Type B pancreatic cell (in vitro differentiated cells): Measurements from ENCODE around the gene SCART1. TPM values are rescaled to one million over a fixed set of nuclear protein-coding genes. Genes with fewer than 3 reads are reported as not detected.
"Not testable (repeated sequence)": the region's sequence is repeated elsewhere in the genome, so short reads cannot be mapped to it uniquely, and the experiment has no call there.

Source experiments
- DNase-seq: peaks from one replicate; pipeline ENCODE4 v3.0.0; 2021; ENCODE audit warnings: mixed read lengths; ENCODE audit not compliant: unreplicated experiment; ENCODE audit errors: extremely low spot score
- H3K27ac Mint-ChIP-seq: 2 replicates; pipeline ENCODE4 v1.8.0; 2021; ENCODE audit warnings: mild to moderate bottlenecking, mixed read lengths
- H3K27me3 Mint-ChIP-seq: 2 replicates; pipeline ENCODE4 v1.8.0; 2021; ENCODE audit warnings: mixed read lengths
- H3K36me3 Mint-ChIP-seq: 2 replicates; pipeline ENCODE4 v1.8.0; 2021; ENCODE audit warnings: mixed read lengths
- H3K4me1 Mint-ChIP-seq: one replicate; pipeline ENCODE4 v1.8.0; 2021; ENCODE audit warnings: mixed read lengths; ENCODE audit not compliant: unreplicated experiment
- H3K4me3 Mint-ChIP-seq: 2 replicates; pipeline ENCODE4 v1.8.0; 2021; ENCODE audit warnings: mild to moderate bottlenecking, mixed read lengths
- H3K9me3 Mint-ChIP-seq: 2 replicates; pipeline ENCODE4 v1.8.0; 2021; ENCODE audit warnings: mixed read lengths
- long read RNA-seq: library from polyadenylated mRNA; unstranded; transcript quantifications from one replicate; pipeline ENCODE4 v2.0.0, GENCODE V29; 2020
- total RNA-seq: library from RNA; stranded (reverse); gene quantifications from 2 replicates; pipeline ENCODE4 v1.2.1, GENCODE V29; 2021; ENCODE audit warnings: low replicate concordance
- TF ChIP-seq, protein P1 (sequence below): fragments of 200-600 bp; sonication (generic); conservative IDR thresholded peaks from 2 replicates; pipeline ENCODE4 v1.5.0; 2021; ENCODE audit warnings: antibody characterized with exemption, mild to moderate bottlenecking

Gene SCART1
- total RNA-seq: 1.2 and 1.4 TPM in 2 replicates
- long read RNA-seq: 0 reads

DNA sequence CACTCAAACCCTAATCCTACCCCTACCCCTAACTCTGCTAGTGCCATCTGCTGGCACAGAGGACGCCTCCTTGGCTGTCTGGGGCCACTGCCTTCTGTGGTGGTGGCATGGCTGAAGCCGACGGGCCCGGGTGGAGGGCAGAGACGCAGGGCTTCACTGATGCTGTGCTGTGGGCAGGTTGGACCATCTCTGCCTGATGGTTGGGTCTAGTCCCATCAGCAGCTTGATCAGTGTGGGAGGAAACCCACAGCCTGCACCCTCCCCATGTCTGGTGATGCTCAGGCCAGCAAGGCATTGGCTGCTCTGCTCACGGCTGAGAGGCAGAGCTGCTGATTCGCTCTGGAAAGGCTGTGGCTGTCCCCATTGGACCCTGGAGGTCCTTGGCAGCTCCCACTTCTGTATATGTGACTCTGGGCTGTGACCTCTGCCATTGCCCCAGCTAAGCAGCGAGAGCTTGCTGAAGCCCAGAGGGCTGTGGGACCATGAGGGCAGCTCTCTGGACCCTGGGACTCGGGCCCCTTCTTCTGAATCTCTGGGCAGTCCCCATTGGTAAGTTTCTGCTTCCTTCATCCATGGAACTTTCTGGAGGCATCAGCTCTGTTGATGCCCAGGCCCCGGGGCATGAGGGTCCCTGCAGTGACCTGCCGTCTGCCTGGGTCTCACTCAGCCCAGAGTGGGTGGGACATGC is at the start of gene SCART1:
Gene SCART1 (plus strand): TSS at position 430 of the 688 bp plus-strand sequence. CDS start 53 bp downstream, at position 483.
- Mint-ChIP-seq H3K27me3 (no peaks in the 10 kb centered on the region), H3K27ac (no peak within 1 kb of the TSS), H3K4me1 (no peaks in the 10 kb centered on the region)

DNA sequence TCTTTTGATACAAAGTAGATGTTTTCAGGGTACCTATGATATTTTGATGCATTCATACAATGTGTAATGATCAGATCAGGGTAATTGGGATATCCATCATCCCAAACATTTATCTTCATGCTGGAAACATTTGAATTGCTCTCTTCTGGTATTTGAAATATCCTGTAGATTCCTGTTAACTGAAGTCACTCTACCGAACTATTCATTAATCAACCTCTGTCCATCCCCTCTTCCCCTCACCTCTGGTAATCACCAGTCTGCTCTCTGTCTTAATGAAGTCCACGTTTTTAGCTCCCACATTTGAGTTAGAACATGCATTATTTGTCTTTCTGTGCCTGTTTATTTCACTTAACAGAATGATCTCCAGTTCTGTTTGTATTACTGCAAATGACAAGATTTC is 48.5 kb upstream of the SCART1 start:
- Mint-ChIP-seq H3K36me3 (peaks cover 67% of the 10 kb centered on the region), H3K4me1 (peaks cover 5% of the 10 kb centered on the region), H3K9me3 (no peaks in the 10 kb centered on the region), H3K27me3 (no peaks in the 10 kb centered on the region), H3K4me3 (no peak overlapping the region), H3K27ac (no peak overlapping the region)
- TF ChIP-seq, protein P1, sequence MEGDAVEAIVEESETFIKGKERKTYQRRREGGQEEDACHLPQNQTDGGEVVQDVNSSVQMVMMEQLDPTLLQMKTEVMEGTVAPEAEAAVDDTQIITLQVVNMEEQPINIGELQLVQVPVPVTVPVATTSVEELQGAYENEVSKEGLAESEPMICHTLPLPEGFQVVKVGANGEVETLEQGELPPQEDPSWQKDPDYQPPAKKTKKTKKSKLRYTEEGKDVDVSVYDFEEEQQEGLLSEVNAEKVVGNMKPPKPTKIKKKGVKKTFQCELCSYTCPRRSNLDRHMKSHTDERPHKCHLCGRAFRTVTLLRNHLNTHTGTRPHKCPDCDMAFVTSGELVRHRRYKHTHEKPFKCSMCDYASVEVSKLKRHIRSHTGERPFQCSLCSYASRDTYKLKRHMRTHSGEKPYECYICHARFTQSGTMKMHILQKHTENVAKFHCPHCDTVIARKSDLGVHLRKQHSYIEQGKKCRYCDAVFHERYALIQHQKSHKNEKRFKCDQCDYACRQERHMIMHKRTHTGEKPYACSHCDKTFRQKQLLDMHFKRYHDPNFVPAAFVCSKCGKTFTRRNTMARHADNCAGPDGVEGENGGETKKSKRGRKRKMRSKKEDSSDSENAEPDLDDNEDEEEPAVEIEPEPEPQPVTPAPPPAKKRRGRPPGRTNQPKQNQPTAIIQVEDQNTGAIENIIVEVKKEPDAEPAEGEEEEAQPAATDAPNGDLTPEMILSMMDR: no peak
- DNase-seq: no peak

More for the DNA sequence above, at the start of gene SCART1:
- H3K9me3 Mint-ChIP-seq: peaks cover 3% of the 10 kb centered on the region
- TF ChIP-seq, protein P1: no peak
- H3K36me3 Mint-ChIP-seq: no peaks in the 10 kb centered on the region
- no peak within 1 kb of the TSS for H3K4me3 Mint-ChIP-seq
- DNase-seq: peak; percentile 60

DNA sequence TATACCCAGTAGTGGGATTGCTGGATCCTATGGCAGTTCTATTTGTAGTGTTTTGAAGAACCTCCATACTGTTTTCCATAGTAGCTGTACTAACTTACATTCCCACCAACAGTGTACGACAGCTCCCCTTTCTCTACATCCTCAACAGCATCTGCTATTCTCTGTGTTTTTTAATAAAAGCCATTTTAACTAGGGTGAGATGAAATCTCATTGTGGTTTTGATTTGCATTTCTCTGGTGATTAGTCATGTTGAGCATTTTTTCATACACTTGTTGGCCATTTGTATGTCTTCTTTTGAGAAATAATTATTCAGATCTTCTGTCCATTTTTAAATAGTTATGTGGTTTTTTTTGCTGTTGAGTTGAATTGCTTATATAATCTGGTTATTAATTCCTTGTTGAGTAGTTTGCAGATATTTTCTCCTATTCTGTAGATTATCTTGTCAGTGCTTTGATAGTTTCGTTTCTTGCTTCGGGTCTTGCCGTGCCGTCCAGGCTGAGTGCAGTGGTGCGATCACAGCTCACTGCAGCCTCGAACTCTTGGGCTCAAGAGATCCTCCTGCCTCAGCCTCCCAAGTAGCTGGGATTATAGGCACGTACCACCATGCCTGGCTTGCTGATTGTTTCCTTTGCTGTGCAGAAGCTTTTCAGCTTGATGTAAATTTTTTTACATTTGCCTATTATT is 47.8 kb upstream of the SCART1 start:
- H3K4me3 Mint-ChIP-seq: no peak overlapping the region
- H3K4me1 Mint-ChIP-seq: peaks cover 5% of the 10 kb centered on the region
- H3K27ac Mint-ChIP-seq: no peak overlapping the region
- no peak for DNase-seq
- no peaks in the 10 kb centered on the region for H3K27me3 Mint-ChIP-seq
- TF ChIP-seq, protein P1: no peak
- H3K36me3 Mint-ChIP-seq: peaks cover 74% of the 10 kb centered on the region
- H3K9me3 Mint-ChIP-seq: no peaks in the 10 kb centered on the region

DNA sequence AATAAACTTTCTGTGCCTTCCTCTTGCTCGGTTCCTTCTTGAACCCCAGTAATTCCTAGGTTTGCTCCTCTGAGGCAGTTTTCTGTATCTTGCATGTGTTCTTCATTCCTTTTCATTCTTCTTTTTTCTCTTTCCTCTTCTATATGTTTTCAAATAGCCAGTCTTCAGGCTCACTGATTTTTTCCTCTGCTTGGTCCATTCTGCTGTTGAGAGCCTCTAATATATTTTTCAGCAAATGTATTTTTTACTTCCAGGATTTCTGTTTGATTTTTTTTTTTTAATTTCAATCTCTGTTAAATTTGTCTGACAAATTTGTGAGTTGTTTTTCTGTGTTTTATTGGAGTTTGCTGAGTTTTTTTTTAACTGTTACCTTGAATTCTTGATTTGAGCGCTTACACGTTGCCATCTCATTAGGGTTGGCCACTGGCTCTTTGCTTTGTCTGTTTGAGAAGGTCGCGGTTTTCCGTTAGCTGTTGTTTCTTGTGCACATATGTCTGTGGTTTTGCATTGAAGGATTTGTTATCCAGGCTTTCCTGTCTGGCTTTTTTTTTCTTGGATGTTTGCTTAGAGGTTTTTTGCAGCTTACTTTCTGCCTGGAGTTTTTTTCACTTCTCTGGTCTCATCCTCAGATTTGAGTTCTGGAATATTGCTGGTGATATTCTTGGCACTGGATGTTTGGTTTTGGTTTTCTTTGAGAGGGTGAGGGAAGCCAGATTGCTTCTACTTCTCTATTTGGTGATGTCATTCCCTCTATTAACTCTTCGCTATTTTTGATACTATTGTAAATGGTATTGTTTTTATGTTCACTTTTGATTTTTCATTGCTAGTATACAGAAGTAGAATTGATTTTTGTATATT is 42.0 kb upstream of the SCART1 start:
- Mint-ChIP-seq H3K4me3 (no peak overlapping the region), H3K4me1 (no peaks in the 10 kb centered on the region), H3K27ac (no peak overlapping the region), H3K9me3 (peaks cover 22% of the 10 kb centered on the region), H3K36me3 (peaks cover 79% of the 10 kb centered on the region), H3K27me3 (no peaks in the 10 kb centered on the region)
- TF ChIP-seq, protein P1: no peak
- DNase-seq: no peak

DNA sequence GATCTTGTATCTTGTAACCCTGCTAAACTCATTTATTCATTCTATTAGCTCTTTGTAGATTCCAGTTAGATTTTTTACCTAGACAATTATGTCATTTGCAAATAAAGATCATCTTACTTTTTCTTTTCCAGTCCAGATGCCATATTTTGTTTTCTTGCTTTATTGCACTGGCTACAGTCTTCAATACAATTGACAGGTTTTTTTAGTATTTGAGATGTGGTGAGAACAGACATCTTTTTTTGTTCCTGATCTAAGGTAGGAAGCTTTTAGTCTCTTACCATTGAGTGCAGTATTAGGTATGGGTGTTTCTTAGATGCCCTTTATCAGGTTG is 41.4 kb upstream of the SCART1 start:
- Mint-ChIP-seq H3K27me3 (no peaks in the 10 kb centered on the region), H3K27ac (no peak overlapping the region), H3K9me3 (peaks cover 22% of the 10 kb centered on the region), H3K36me3 (peaks cover 73% of the 10 kb centered on the region), H3K4me3 (no peak overlapping the region), H3K4me1 (no peaks in the 10 kb centered on the region)
- TF ChIP-seq, protein P1: no peak
- DNase-seq: no peak

DNA sequence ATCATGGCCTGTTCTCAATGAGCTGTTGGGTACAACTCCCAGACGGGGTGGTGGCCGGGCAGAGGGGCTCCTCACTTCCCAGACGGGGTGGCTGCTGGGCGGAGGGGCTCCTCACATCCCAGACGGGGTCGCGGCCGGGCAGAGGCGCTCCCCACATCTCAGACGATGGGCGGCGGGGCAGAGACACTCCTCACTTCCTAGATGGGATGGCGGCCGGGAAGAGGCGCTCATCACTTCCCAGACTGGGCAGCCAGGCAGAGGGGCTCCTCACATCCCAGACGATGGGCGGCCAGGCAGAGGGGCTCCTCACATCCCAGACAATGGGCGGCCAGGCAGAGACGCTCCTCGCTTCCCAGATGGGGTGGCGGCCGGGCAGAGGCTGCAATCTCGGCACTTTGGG is 39.3 kb upstream of the SCART1 start:
- not testable (repeated sequence) for H3K4me1 Mint-ChIP-seq, DNase-seq, H3K27me3 Mint-ChIP-seq, H3K4me3 Mint-ChIP-seq, H3K27ac Mint-ChIP-seq
- peaks cover 22% of the 10 kb centered on the region for H3K9me3 Mint-ChIP-seq
- H3K36me3 Mint-ChIP-seq: peaks cover 57% of the 10 kb centered on the region
